T1000 (cell line): ENCODE data around the gene C1QTNF4.
"Not testable (repeated sequence)": the region's sequence is repeated elsewhere in the genome, so short reads cannot be mapped to it uniquely, and the experiment has no call there.

Source experiments
- DNase-seq: peaks from one replicate; lab custom pipeline; 2025; ENCODE audit warnings: mixed read lengths; lab: John Stamatoyannopoulos, UW

C1QTNF4 gene

DNA sequence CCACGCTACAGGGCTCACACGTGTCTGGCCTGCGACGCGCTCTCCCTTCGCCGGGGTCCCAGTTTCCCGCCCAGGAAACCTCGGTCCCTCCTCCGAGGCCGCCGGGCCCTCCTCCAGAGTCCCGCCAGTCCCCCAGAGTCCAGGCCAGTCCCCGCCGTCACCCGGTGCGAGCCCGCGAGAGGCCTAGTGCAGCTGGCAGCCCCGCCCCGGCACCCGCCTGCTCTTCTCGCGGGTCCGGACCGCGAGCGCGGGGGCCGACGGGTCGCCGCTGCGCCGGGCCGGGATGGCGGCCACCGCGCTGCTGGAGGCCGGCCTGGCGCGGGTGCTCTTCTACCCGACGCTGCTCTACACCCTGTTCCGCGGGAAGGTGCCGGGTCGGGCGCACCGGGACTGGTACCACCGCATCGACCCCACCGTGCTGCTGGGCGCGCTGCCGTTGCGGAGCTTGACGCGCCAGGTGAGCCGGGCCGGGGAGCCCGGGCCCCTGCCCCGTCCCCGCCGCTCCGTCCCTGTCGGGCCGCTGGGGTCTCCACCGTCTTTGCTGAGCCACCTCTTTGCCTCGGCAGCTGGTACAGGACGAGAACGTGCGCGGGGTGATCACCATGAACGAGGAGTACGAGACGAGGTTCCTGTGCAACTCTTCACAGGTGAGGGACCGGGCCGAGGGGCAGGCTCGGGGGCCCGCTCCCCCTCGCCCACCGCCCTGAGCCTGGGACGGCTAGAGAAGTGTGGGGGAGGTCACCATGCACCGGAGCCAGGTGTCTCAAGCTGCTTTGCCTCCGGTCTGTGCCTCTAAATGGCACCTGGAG, 28.7 kb downstream of the C1QTNF4 start, which contains the start of gene PTPMT1:
Gene PTPMT1 (plus strand): TSS at position 260 of the 809 bp plus-strand sequence. CDS start 24 bp downstream, at position 284.
- DNase-seq: peak; percentile 21

DNA sequence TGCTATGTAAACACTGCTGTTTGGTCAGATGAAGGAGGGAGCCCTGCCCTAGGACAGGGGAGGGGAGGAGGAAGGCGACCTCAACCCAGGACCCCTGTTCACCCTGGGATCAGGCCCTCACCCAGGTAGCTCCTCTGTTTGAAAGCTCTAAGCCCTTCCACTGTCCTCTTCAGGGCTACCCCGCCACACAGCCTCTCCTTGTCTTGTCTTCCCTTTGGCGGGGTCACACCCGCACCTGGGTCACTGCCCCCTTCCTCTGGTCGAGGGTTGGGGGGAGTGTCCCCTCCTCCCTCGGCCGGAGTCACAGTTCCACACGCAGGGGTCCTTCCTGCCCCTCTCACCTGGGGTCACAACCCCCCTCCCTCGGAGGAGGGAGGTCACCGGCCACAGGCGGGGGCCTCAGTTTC, 29.3 kb downstream of the C1QTNF4 start:
- DNase-seq: no peak

DNA sequence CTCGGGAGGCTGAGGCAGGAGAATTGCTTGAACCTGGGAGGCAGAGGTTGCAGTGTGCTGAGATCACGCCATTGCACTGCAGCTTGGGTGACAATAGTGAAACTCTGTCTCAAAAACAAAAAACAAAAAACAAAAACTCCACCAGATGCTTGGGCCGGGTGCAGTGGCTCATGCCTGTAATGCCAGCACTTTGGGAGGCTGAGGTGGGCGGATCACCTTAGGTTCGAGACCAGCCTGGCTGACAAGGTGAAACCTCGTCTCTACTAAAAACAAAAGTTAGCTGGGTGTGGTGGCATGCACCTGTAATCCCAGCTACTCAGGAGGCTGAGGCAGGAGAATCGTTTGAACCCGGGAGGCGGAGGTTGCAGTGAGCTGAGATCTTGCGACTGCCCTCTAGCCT, 29.8 kb downstream of the C1QTNF4 start:
- not testable (repeated sequence) for DNase-seq

DNA sequence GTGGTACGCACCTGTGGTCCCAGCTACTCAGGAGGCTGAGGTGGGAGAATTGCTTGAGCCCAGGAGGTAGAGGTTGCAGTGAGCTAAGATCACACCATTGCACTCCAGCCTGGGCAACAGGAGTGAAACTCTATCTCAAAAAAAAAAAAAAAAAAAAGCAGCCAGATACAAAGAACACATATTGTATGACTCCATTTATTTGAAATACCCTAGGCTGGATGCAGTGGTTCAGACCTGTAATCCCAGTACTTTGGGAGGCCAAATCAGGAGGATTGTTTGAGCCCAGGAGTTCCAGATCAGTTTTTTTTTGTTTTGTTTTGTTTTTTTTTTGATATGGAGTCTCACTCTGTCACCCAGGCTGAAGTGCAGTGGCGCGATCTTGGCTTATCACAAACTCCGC, 31.8 kb downstream of the C1QTNF4 start:
- not testable (repeated sequence) for DNase-seq

DNA sequence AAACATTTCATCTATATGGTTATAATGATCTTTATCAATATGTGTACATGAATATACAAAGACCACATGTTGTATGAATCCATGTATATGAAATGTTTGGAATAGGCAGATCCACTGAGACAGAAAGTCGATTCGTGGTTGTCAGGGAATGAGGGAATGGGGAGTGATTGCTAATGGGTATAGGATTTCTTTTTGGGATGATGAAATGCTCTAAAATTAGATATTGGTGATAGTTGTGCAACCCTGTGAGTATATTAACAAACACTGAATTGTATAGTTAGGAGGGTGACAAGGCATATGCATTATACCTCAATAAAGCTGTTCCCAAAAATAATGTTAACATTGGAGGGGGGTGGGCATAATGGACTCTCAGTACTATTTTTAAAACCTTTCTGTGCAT, 33.8 kb downstream of the C1QTNF4 start:
- DNase-seq: no peak

DNA sequence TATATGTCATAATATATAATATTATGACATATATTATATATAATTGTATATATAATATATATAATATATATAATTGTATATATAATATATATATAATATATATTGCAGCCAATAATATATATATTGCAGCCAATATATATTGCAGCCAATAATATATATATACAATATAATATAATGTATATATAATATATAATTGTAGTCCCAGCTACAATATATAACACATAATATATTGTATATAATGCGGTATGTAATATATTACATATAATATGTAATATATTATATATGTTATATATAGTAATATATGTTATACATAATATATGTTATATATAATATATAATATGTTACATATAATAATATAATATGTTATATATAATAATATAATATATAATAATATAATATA, 35.5 kb downstream of the C1QTNF4 start:
- DNase-seq: no peak

DNA sequence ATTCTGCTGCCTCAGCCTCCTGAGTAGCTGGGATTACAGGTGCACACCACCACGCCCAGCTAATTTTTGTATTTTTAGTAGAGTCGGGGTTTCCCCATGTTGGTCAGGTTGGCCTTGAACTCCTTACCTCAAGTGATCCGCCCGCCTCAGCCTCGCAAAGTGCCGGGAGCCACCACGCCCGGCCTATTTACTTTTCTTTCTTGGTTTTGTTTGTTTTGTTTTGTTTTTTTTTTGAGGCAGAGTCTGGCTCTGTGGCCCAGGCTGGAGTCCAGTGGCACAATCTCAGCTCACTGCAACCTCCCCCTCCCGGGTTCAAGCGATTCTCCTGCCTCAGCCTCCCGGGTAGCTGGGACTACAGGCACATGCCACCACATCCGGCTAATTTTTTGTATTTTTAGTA, 37.2 kb downstream of the C1QTNF4 start:
- not testable (repeated sequence) for DNase-seq

DNA sequence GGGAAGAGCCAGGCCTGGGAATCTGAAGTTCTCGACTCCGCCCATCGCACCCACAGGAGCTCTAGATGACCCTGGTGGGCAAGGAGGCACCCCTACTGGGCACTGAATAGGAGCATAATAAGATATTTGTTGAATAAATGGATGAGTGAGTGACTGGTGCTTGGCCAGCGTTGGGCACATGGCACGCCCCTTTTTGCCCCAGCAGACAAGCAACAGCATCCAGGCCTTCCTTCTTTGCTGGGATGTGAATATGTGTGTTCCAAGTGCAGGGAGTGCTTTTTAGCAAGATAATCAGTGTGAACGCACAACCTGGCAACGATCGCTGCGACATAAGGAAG, 40.8 kb downstream of the C1QTNF4 start:
- DNase-seq: no peak

DNA sequence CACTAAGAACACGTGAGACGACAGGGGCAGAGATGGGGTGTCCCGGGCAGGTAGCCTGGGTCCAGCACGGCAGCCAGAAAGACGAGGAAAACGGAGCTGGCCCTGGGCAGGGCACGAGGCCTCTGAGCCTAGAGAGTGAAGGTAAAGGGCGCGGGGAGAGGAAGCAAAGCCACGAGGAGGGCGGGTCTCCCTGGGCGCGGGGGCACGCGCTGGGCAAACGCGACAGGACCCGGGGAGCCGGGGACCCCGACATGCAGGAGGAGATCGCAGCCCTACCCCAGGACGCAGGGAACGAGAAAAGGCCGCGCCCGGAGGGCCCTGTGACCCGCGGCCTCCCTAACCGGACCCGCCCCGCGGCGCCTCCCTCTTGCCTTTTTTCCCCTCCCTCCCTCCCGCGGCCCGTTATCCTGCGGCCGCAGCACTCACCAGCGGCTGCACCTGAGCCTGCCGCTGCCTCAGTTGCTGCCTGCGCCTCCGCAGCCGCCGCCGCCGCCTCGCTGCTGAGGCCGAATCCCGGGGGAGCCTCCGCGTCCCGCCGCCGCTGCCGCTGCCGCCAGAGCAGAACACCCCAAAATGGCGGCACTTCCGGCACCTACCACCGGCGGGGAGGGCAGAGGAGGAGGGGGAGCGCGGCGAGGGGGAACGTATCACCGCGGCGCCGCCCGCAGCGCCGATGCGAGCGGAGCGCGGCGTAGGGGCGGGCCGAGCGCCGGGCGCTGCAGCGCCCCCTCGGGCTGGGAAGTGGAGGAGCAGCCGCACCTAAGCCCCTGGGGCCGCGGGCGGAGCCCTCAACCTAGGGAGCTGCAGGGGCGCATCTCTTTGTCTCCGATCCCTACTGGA, 41.4 kb downstream of the C1QTNF4 start, which contains the start of gene CELF1:
Gene CELF1 (minus strand): TSS at position 567 of the 840 bp plus-strand sequence. CDS start 53,609 bp downstream, outside the sequence.
- DNase-seq: peak; percentile 72

DNA sequence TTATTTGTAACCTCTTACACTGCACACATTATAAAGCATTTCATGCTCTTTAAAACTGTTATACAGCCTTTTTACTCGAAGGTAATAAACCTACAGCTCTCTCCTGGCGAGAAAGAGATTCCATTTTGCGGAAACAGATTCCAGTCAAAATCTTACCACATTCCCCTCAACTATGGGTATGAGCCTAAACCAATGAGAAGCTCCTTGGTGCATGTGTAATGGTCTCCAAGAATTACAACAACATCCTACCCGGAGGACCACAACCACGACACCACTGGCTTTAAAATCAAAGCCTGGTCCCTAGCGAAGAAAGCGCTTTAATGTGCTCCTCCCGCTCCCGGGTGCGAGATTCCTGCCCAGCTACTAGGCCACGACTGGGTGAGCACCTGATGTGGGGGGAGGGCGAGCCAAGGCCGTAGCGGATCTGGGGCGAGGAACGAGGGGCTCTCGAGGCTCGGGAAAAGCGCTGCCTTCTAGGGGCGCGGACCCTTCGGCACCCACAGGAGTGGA, 42.1 kb downstream of the C1QTNF4 start:
- no peak for DNase-seq

DNA sequence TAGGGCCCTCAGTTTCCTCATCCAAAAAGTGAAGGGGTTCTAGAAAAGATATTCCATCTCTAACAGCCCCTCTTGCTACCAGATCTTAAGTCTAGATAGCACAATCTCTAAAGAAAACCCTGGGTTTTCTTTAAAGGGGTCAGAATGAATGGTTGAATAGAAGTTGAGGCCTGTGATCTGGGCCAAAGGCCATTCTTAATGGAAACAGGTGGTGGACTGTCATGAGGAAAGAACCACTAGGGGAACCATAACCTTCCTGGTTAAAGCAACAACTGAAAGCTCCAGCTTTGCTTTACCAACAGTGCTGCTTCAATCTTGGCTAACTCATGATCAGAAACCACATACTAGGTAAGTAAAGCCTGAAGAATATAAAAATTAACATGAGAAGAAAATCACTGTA, 43.1 kb downstream of the C1QTNF4 start:
- no peak for DNase-seq

DNA sequence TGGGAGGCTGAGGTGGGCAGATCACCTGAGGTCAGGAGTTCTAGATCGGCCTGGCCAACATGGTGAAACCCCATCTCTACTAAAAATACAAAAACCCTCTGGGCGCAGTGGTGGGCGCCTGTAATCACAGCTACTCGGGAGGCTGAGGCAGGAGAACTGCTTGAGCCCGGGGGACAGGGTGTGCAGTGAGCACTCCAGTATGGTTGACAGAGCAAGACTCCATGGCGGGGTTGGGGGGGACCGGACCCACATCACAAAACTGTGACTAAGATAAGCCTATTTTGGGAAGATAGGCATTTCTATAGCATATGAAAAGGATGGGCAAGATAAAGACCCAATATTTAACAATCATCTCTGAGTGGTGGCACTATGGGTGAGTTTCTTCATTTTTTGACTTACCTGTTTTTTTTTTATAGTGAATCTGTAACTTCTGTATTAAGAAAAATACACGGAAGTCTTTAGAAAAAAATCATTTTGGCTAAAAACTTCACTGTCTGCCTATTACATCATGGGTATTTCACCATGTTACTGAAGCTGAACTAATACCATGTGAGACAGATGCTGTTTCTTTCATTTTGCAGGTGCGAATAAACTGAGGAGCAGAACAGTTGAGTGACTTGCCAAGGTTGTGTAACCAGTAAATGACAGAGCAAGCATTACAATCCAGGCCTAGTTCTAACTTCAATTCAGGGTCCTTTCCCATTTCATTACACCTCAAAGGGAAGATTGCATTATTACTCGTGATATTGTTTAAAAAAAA, 43.7 kb downstream of the C1QTNF4 start:
- no peak for DNase-seq

DNA sequence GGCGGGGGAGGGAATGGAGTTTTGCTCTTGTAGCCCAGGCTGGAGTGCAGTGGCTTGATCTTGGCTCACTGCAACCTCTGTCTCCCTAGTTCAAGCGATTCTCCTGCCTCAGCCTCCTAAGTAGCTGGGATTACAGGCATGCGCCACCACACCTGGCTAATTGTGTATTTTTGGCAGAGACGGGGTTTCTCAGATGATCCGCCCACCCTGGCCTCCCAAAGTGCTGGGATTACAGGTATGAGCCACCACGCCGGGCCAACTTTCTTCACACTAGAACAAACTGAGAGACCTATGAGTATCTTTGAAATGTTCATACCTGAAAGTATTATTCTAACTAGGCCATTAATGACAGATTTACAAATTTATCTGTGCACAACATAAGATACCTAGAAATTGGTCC, 47.9 kb downstream of the C1QTNF4 start:
- not testable (repeated sequence) for DNase-seq

DNA sequence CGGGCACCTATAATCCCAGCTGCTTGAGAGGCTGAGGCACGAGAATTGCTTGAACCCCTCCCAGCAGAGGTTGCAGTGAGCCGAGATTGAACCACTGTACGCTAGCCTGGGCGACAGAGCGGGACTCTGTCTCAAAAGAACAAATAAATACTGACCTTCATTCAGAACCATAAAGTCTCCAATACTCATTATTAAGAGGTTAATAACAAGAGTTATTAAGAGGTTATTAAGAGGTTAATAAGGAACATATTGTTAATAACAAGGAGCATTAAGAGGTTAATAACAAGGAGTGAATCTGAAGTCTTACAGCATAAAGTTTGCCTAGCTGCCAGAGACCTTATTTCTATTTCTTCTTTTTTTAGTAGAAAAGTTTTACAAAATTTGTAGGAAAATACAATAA, 48.9 kb downstream of the C1QTNF4 start:
- no peak for DNase-seq

DNA sequence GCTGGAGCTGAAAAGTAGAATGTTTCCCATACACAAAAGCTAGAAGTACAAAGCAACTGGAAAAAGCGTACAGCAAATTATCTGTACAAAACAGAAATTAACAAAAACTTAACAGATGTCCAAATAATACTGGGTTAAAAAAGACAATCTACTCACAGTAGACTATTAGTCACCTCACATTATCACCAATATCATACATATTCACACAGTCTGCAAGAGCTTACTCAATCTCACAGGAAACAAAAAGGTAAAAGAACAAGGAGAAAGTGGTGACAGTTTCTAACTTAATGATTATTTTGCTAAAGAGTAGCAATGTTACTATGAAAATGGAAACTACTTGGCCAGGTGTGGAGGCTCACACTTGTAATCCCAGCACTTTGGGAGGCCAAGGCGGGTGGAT, 53.1 kb downstream of the C1QTNF4 start:
- DNase-seq: no peak

DNA sequence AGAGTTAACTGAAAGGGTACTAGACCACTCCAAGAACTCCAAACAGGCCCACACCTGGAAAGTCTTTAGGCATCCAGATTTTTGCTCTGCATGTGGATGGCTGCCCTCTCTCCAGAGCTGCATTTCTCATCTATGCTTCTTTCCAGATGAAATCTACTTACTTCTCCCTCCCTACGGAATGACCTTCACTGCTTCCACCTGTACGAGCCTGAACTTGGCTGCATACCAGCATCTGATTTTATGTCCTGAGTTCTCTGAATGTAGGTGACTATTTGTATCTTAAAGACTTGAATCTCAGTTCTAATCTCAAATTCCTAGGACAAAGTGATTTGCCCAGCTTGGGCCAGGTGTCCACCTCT, 54.6 kb downstream of the C1QTNF4 start:
- DNase-seq: no peak
